ENCODE results near the gene KAZN. TPM values are rescaled to one million over a fixed set of nuclear protein-coding genes. Genes with fewer than 3 reads are reported as not detected.

The KAZN gene
- total and polyA plus RNA-seq, 2 experiments from 2014 or later = 7.9 to 15.6 TPM

- H3K27ac ChIP-seq = no peak overlapping the region
- no peak overlapping the region for H3K4me3 ChIP-seq
- H3K4me1 ChIP-seq (ENCODE audit: insufficient read depth) = no peaks in the 10 kb centered on the region
- H3K4me2 ChIP-seq = no peak overlapping the region
- no peak overlapping the region for H2AFZ ChIP-seq
- no peaks in the 10 kb centered on the region for H3K9me2 ChIP-seq (replicated peaks; ENCODE audit: insufficient read depth)
- WGBS (ENCODE audit: low lambda C conversion rate, missing lambda C conversion rate) = 96% methylated on average over 11 of the region's 11 CpGs
- H3K79me2 ChIP-seq = no peaks in the 10 kb centered on the region
- TF ChIP-seq EZH2phosphoT487 (IDR thresholded peaks at IDR 0.05; ENCODE audit: low read depth, severe bottlenecking, unreplicated experiment) (no peak), CTCF (IDR thresholded peaks at IDR 0.05; ENCODE audit: poor library complexity) (no peak), EZH2 (IDR thresholded peaks at IDR 0.05; ENCODE audit: borderline replicate concordance) (no peak)
- DNase-seq (ENCODE audit: low spot score) = no peak
- H3K27me3 ChIP-seq = no peaks in the 10 kb centered on the region
- no peaks in the 10 kb centered on the region for H4K20me1 ChIP-seq (ENCODE audit: insufficient read depth, poor library complexity, severe bottlenecking)
- H3K9me3 ChIP-seq (ENCODE audit: low read depth) = no peaks in the 10 kb centered on the region
- H3K36me3 ChIP-seq (replicated peaks; ENCODE audit: insufficient read depth, low read depth) = no peaks in the 10 kb centered on the region
Measured at GRCh38 chr1:15047237-15047636, 448.8 kb downstream of the KAZN start.

- Histone ChIP-seq H3K4me3 (no peak overlapping the region), H3K27ac (no peak overlapping the region), H4K20me1 (ENCODE audit: insufficient read depth, poor library complexity, severe bottlenecking) (no peaks in the 10 kb centered on the region), H3K9me3 (ENCODE audit: low read depth) (no peaks in the 10 kb centered on the region), H3K79me2 (no peaks in the 10 kb centered on the region), H3K27me3 (no peaks in the 10 kb centered on the region), H3K9me2 (replicated peaks; ENCODE audit: insufficient read depth) (no peaks in the 10 kb centered on the region), H3K4me1 (ENCODE audit: insufficient read depth) (no peaks in the 10 kb centered on the region), H3K36me3 (replicated peaks; ENCODE audit: insufficient read depth, low read depth) (no peaks in the 10 kb centered on the region), H3K4me2 (no peak overlapping the region), H2AFZ (no peak overlapping the region)
- TF ChIP-seq EZH2phosphoT487 (IDR thresholded peaks at IDR 0.05; ENCODE audit: low read depth, severe bottlenecking, unreplicated experiment) (no peak), CTCF (IDR thresholded peaks at IDR 0.05; ENCODE audit: poor library complexity) (no peak), EZH2 (IDR thresholded peaks at IDR 0.05; ENCODE audit: borderline replicate concordance) (no peak)
- WGBS (ENCODE audit: low lambda C conversion rate, missing lambda C conversion rate) = 97% methylated on average over 35 of the region's 35 CpGs
- no peak for DNase-seq (ENCODE audit: low spot score)
Measured at GRCh38 chr1:15048437-15048980, 450.0 kb downstream of the KAZN start.

- Histone ChIP-seq H3K79me2 (no peaks in the 10 kb centered on the region), H3K27me3 (no peaks in the 10 kb centered on the region), H3K9me3 (ENCODE audit: low read depth) (no peaks in the 10 kb centered on the region), H3K4me2 (no peak overlapping the region), H3K36me3 (replicated peaks; ENCODE audit: insufficient read depth, low read depth) (no peaks in the 10 kb centered on the region), H3K9me2 (replicated peaks; ENCODE audit: insufficient read depth) (no peaks in the 10 kb centered on the region), H3K4me3 (no peak overlapping the region), H3K4me1 (ENCODE audit: insufficient read depth) (no peaks in the 10 kb centered on the region), H4K20me1 (ENCODE audit: insufficient read depth, poor library complexity, severe bottlenecking) (no peaks in the 10 kb centered on the region), H3K27ac (no peak overlapping the region), H2AFZ (no peak overlapping the region)
- no peak for TF ChIP-seq EZH2 (IDR thresholded peaks at IDR 0.05; ENCODE audit: borderline replicate concordance)
- 90% methylated on average over 13 of the region's 13 CpGs for WGBS (ENCODE audit: low lambda C conversion rate, missing lambda C conversion rate)
- DNase-seq (ENCODE audit: low spot score) = no peak
Measured at GRCh38 chr1:15049067-15049466, 450.6 kb downstream of the KAZN start.

- Histone ChIP-seq H3K36me3 (replicated peaks; ENCODE audit: insufficient read depth, low read depth) (no peaks in the 10 kb centered on the region), H3K4me1 (ENCODE audit: insufficient read depth) (no peaks in the 10 kb centered on the region), H3K4me2 (no peak overlapping the region), H3K9me2 (replicated peaks; ENCODE audit: insufficient read depth) (no peaks in the 10 kb centered on the region), H3K4me3 (no peak overlapping the region), H3K79me2 (no peaks in the 10 kb centered on the region), H3K27ac (no peak overlapping the region), H4K20me1 (ENCODE audit: insufficient read depth, poor library complexity, severe bottlenecking) (no peaks in the 10 kb centered on the region), H3K9me3 (ENCODE audit: low read depth) (no peaks in the 10 kb centered on the region), H2AFZ (no peak overlapping the region), H3K27me3 (no peaks in the 10 kb centered on the region)
- TF ChIP-seq EZH2 (IDR thresholded peaks at IDR 0.05; ENCODE audit: borderline replicate concordance) = no peak
- no peak for TF ChIP-seq EZH2phosphoT487 (IDR thresholded peaks at IDR 0.05; ENCODE audit: low read depth, severe bottlenecking, unreplicated experiment)
- no peak for TF ChIP-seq CTCF (IDR thresholded peaks at IDR 0.05; ENCODE audit: poor library complexity)
- DNase-seq (ENCODE audit: low spot score) = no peak
- WGBS (ENCODE audit: low lambda C conversion rate, missing lambda C conversion rate) = 81% methylated on average over 8 of the region's 8 CpGs
Measured at GRCh38 chr1:15051882-15052528, 453.5 kb downstream of the KAZN start.
